Suprapubic skin (tissue), 3 donors: ENCODE measurements around the gene BRICD5.

Experiments used
- EP300 ChIP-seq: sonication (generic); formaldehyde crosslinking; IDR thresholded peaks from one replicate; pipeline ENCODE4 v1.6.1; 2017; ENCODE audit warnings: antibody characterized with exemption
- TF ChIP-seq, protein P1 (sequence below), 2 donors: fragments of 200-600 bp in 1 of 2; fragments of 450-650 bp in 1 of 2; sonication (generic) in 1 of 2; IDR thresholded peaks; one replicate each; pipeline ENCODE4 v1.5.1; 2016 to 2019; ENCODE audit warnings: antibody characterized with exemption in 2 of 2, mild to moderate bottlenecking in 1 of 2, moderate library complexity in 1 of 2

DNA sequence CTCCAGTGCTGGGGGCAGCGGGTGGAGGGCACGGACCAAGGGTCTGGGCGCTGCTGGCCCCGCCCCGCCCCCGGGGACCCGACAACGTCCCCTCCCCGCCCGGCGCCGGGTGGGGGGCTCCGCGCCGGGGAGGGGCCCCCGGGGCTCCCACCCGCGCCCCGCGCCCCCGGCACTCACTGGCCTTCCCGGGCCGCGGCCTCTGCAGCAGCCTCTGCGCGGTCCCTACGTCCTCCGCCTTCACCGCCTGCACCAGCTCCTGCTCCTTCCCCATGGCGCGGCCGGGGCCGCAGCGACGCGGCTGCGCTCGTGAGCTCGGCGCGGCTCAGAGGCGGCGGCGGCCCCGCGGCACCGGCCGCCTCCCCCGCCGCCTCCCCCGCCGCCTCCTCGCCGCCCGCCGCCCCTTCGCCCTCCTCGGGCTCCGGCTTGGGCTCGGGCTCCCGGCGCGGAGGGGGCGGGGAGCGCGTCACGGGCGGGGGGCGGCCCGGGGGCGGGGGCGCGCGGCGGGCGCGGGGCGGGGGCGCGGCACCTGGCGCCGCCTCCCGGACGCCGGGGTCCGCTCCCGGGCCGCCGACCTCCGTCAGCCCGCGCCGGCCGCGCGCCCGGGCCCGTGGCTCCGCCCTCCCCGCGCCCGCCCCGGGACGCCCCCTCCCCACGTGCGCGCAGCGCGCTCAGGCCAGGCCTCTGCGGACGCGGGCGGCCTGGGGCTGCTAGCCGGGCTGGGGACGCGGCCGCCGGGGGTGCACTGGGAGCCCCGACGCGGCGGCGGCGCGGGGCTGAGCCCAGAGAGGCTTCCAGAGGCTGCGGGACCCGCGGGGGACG is 14.3 kb downstream of the BRICD5 start, which contains the start of gene CASKIN1:
- TF ChIP-seq, protein P1, sequence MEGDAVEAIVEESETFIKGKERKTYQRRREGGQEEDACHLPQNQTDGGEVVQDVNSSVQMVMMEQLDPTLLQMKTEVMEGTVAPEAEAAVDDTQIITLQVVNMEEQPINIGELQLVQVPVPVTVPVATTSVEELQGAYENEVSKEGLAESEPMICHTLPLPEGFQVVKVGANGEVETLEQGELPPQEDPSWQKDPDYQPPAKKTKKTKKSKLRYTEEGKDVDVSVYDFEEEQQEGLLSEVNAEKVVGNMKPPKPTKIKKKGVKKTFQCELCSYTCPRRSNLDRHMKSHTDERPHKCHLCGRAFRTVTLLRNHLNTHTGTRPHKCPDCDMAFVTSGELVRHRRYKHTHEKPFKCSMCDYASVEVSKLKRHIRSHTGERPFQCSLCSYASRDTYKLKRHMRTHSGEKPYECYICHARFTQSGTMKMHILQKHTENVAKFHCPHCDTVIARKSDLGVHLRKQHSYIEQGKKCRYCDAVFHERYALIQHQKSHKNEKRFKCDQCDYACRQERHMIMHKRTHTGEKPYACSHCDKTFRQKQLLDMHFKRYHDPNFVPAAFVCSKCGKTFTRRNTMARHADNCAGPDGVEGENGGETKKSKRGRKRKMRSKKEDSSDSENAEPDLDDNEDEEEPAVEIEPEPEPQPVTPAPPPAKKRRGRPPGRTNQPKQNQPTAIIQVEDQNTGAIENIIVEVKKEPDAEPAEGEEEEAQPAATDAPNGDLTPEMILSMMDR (IDR thresholded peaks at IDR 0.05) = no peak
- no peak for TF ChIP-seq EP300
